OCI-LY1 (cell line): ENCODE measurements around the gene MEAK7.

Experiments
- EZH2 ChIP-seq: fragments of 200-600 bp; sonication (generic), shearing (Covaris generic); IDR thresholded peaks from 2 replicates; pipeline ENCODE4 v1.8.0; 2017; ENCODE audit warnings: borderline replicate concordance, mixed run types, mild to moderate bottlenecking, antibody characterized with exemption, low read length, moderate library complexity, mixed read lengths
- TF ChIP-seq, protein P1 (sequence below): fragments of 200-600 bp; sonication (generic), shearing (Covaris generic); IDR thresholded peaks from 2 replicates; pipeline ENCODE4 v1.5.1; 2017; ENCODE audit warnings: mild to moderate bottlenecking, antibody characterized with exemption, low read length, moderate library complexity, mixed read lengths

DNA sequence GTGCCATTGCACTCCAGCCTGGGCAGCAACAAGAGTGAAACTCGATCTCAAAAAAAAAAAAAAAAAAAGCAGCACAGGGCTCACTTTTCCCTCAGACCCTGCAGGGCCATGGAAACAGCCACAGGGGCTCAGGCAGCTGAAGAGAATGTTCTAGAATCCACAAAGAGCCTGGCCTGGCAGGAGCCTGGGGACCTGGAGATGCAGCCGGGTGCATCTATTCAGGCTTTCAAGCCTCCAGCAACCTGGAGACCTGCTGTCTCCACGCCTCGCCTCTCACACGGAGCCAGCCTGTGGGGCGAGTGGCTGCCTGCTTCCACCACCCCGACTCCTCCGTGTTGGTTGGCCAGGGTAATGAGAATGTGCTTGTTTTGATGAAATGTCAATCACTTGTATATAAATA lies 44.0 kb upstream of the MEAK7 start:
- TF ChIP-seq, protein P1, sequence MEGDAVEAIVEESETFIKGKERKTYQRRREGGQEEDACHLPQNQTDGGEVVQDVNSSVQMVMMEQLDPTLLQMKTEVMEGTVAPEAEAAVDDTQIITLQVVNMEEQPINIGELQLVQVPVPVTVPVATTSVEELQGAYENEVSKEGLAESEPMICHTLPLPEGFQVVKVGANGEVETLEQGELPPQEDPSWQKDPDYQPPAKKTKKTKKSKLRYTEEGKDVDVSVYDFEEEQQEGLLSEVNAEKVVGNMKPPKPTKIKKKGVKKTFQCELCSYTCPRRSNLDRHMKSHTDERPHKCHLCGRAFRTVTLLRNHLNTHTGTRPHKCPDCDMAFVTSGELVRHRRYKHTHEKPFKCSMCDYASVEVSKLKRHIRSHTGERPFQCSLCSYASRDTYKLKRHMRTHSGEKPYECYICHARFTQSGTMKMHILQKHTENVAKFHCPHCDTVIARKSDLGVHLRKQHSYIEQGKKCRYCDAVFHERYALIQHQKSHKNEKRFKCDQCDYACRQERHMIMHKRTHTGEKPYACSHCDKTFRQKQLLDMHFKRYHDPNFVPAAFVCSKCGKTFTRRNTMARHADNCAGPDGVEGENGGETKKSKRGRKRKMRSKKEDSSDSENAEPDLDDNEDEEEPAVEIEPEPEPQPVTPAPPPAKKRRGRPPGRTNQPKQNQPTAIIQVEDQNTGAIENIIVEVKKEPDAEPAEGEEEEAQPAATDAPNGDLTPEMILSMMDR: no peak
- no peak for TF ChIP-seq EZH2
